H1 (cell line): ENCODE results near the gene SRRT. TPM values are rescaled to one million over a fixed set of nuclear protein-coding genes. Genes with fewer than 3 reads are reported as not detected.

Experiments
- ATF3 ChIP-seq: IDR thresholded peaks from 2 replicates; pipeline ENCODE4 v1.6.1; 2011; ENCODE audit warnings: low read depth, mild to moderate bottlenecking, low read length; ENCODE audit not compliant: insufficient read depth
- EP300 ChIP-seq, 2 experiments: IDR thresholded peaks; 1 replicate in 1 of 2; 2 replicates in 1 of 2; pipeline ENCODE4 v1.6.1; 2011 to 2012; ENCODE audit warnings: low read depth in 2 of 2, low read length in 2 of 2, mild to moderate bottlenecking in 2 of 2, borderline replicate concordance in 1 of 2, inconsistent platforms in 1 of 2, moderate library complexity in 1 of 2
- RBBP5 ChIP-seq: IDR thresholded peaks from 2 replicates; pipeline ENCODE4 v1.7.1; 2012; ENCODE audit warnings: low read depth, mild to moderate bottlenecking, inconsistent platforms, low read length, moderate library complexity, borderline replicate concordance
- polyA plus RNA-seq, 7 experiments: library from polyadenylated mRNA; depleted of rRNA in 3 of 7; stranded (reverse) in 5 of 7; unstranded in 2 of 7; fragments of >200 nt in 5 of 7; fragments of 200-250 nt in 2 of 7; gene quantifications; 1 replicate in 5 of 7; 2 replicates in 1 of 7; 4 replicates in 1 of 7; pipeline versions ENCODE4 v1.2.1 to v1.2.3, GENCODE V29; 2011 to 2013; ENCODE audit warnings: missing spikeins in 2 of 7, mixed read lengths in 2 of 7
- total RNA-seq: library from RNA; stranded (reverse); fragmentation: NEBNext Ultra II Directional; extraction: Animal tissue kit (Norgen Biotek cat#: 25700); gene quantifications from 2 replicates; pipeline ENCODE4 v1.2.1, GENCODE V29; 2021

Gene SRRT
- total and polyA plus RNA-seq, 2 of the 8 experiments (the other 6 are each of a cell fraction or from before 2014, with no cell fraction given) = 66.7 to 237 TPM

- no peak for TF ChIP-seq EP300 (IDR thresholded peaks at IDR 0.05; ENCODE audit: borderline replicate concordance in 1 of 2, low read depth in 2 of 2, low read length in 2 of 2)
- no peak for TF ChIP-seq RBBP5
- no peak for TF ChIP-seq ATF3
Observed at GRCh38 chr7:100860702-100861615, 13.9 kb upstream of the SRRT start (continued).
